Mesenchymal stem cell (in vitro differentiated cells and primary cell): ENCODE results near the gene APC2.
A peak's percentile ranks its signal among the peaks of the same experiment; 100 is the strongest.

ENCODE experiments used
- DNase-seq: peaks from one replicate; pipeline ENCODE4 v3.0.0-alpha.2; 2013
- H2AFZ ChIP-seq: one replicate; pipeline ENCODE4 v1.6.1; 2013; ENCODE audit warnings: low read depth, mild to moderate bottlenecking, control low read depth, inconsistent platforms, low read length, moderate library complexity
- H2AK5ac ChIP-seq: 2 replicates; pipeline ENCODE4 v1.6.1; 2013; ENCODE audit warnings: low read length, moderate library complexity, mild to moderate bottlenecking, inconsistent platforms; ENCODE audit not compliant: severe bottlenecking
- H2BK120ac ChIP-seq: one replicate; pipeline ENCODE4 v1.6.1; 2013; ENCODE audit warnings: low read depth, mild to moderate bottlenecking, inconsistent platforms, low read length, moderate library complexity
- H2BK12ac ChIP-seq, 2 experiments: one replicate each; pipeline ENCODE4 v1.6.1; 2013; ENCODE audit warnings: inconsistent platforms in 2 of 2, low read length in 2 of 2, mild to moderate bottlenecking in 2 of 2, moderate library complexity in 2 of 2, control low read depth in 1 of 2
- H2BK15ac ChIP-seq: one replicate; pipeline ENCODE4 v1.6.1; 2013; ENCODE audit warnings: mild to moderate bottlenecking, low read depth, inconsistent platforms; ENCODE audit not compliant: poor library complexity, severe bottlenecking
- H2BK5ac ChIP-seq: 2 replicates; pipeline ENCODE4 v1.6.1; 2013; ENCODE audit warnings: low read depth, mild to moderate bottlenecking, low read length, control low read depth, inconsistent platforms; ENCODE audit not compliant: poor library complexity, severe bottlenecking
- H3K14ac ChIP-seq, 2 experiments: one replicate each; pipeline ENCODE4 v1.6.1; 2013; ENCODE audit warnings: inconsistent platforms in 2 of 2, low read length in 2 of 2, control low read depth in 1 of 2, mild to moderate bottlenecking in 1 of 2, moderate library complexity in 1 of 2
- H3K18ac ChIP-seq, 2 experiments: one replicate each; pipeline ENCODE4 v1.6.1; 2013; ENCODE audit warnings: inconsistent platforms in 2 of 2, low read length in 2 of 2, control low read depth in 1 of 2, low read depth in 1 of 2, mild to moderate bottlenecking in 1 of 2
- H3K23ac ChIP-seq, 2 experiments: one replicate each; pipeline ENCODE4 v1.6.1; 2013; ENCODE audit warnings: inconsistent platforms in 2 of 2, low read length in 2 of 2, mild to moderate bottlenecking in 2 of 2, moderate library complexity in 2 of 2, control low read depth in 1 of 2
- H3K27ac ChIP-seq: 2 replicates; pipeline ENCODE4 v1.5.1; 2013; ENCODE audit warnings: mild to moderate bottlenecking, moderate library complexity, low read length, control low read depth, inconsistent platforms; ENCODE audit not compliant: poor library complexity, severe bottlenecking
- H3K27me3 ChIP-seq, 2 experiments: 2 replicates each; pipeline versions ENCODE4 v1.6.1 to v1.7.0; 2013; ENCODE audit warnings: low read length in 2 of 2, mild to moderate bottlenecking in 2 of 2, moderate library complexity in 2 of 2, control low read depth in 1 of 2, inconsistent platforms in 1 of 2; ENCODE audit not compliant: control insufficient read depth in 1 of 2, insufficient read depth in 1 of 2
- H3K36me3 ChIP-seq, 2 experiments: 2 replicates each; pipeline versions ENCODE4 v1.6.1 to v1.7.0; 2013; ENCODE audit warnings: low read length in 2 of 2, control low read depth in 1 of 2, inconsistent platforms in 1 of 2, low read depth in 1 of 2, mild to moderate bottlenecking in 1 of 2; ENCODE audit not compliant: insufficient read depth in 2 of 2, control insufficient read depth in 1 of 2
- H3K4ac ChIP-seq, 2 experiments: one replicate each; pipeline ENCODE4 v1.6.1; 2013; ENCODE audit warnings: inconsistent platforms in 2 of 2, low read length in 2 of 2, mild to moderate bottlenecking in 2 of 2, moderate library complexity in 2 of 2, control low read depth in 1 of 2, low read depth in 1 of 2
- H3K4me1 ChIP-seq: 2 replicates; pipeline ENCODE4 v1.6.1; 2013; ENCODE audit warnings: low read depth, low read length, control low read depth; ENCODE audit not compliant: control insufficient read depth, insufficient read depth
- H3K4me2 ChIP-seq: 2 replicates; pipeline ENCODE4 v1.6.1; 2013; ENCODE audit warnings: low read length, mild to moderate bottlenecking, inconsistent platforms; ENCODE audit not compliant: poor library complexity, severe bottlenecking
- H3K4me3 ChIP-seq, 2 experiments: 2 replicates each; pipeline versions ENCODE4 v1.5.1 to v1.7.0; 2013; ENCODE audit warnings: low read length in 2 of 2, mild to moderate bottlenecking in 2 of 2, control low read depth in 1 of 2, low read depth in 1 of 2; ENCODE audit not compliant: insufficient read depth in 1 of 2
- H3K79me1 ChIP-seq: replicated peaks from 2 replicates; pipeline ENCODE4 v1.6.1; 2013; ENCODE audit warnings: mild to moderate bottlenecking, control low read depth, low read length, inconsistent platforms; ENCODE audit not compliant: poor library complexity, severe bottlenecking
- H3K9ac ChIP-seq: 2 replicates; pipeline ENCODE4 v1.7.0; 2013; ENCODE audit warnings: mild to moderate bottlenecking, low read length, moderate library complexity
- H3K9me3 ChIP-seq: 2 replicates; pipeline ENCODE4 v1.7.0; 2013; ENCODE audit warnings: mild to moderate bottlenecking, low read length; ENCODE audit not compliant: control insufficient read depth
- H4K8ac ChIP-seq: one replicate; pipeline ENCODE4 v1.6.1; 2013; ENCODE audit warnings: inconsistent platforms, mild to moderate bottlenecking, low read length, moderate library complexity
- H4K91ac ChIP-seq: one replicate; pipeline ENCODE4 v1.6.1; 2013; ENCODE audit warnings: mild to moderate bottlenecking, low read length, inconsistent platforms
- WGBS: methylation state at CpG from one replicate; pipeline ENCODE4 v1.1.7; 2013; ENCODE audit warnings: mixed read lengths; 5-methylcytosine and 5-hydroxymethylcytosine counted together

APC2 gene

GRCh38 chr19:1456121-1456900 is 6.4 kb downstream of the APC2 start:
- H3K14ac ChIP-seq, result no peak overlapping the region
- H3K4me3 ChIP-seq, result no peak overlapping the region
- H4K8ac ChIP-seq, result no peak overlapping the region
- H3K27me3 ChIP-seq, result peaks cover 47 to 71% of the 10 kb centered on the region in 2 experiments
- H3K9me3 ChIP-seq, result no peaks in the 10 kb centered on the region
- no peak overlapping the region for H4K91ac ChIP-seq
- no peak overlapping the region for H2AK5ac ChIP-seq
- no peak overlapping the region for H3K4ac ChIP-seq
- H3K4me1 ChIP-seq, result peaks cover 11% of the 10 kb centered on the region
- no peak overlapping the region for H3K4me2 ChIP-seq
- no peak overlapping the region for H2BK15ac ChIP-seq
- no peak overlapping the region for H2AFZ ChIP-seq
- peaks cover 0 to 20% of the 10 kb centered on the region in 2 experiments for H3K36me3 ChIP-seq
- H3K9ac ChIP-seq, result no peak overlapping the region
- H3K18ac ChIP-seq, result no peak overlapping the region
- no peak overlapping the region for H2BK5ac ChIP-seq
- no peak overlapping the region for H3K27ac ChIP-seq
- 79% methylated on average over 40 of the region's 43 CpGs for WGBS
- no peak overlapping the region for H2BK120ac ChIP-seq
- H3K23ac ChIP-seq, result no peak overlapping the region
- DNase-seq, result no peak
- no peak overlapping the region for H2BK12ac ChIP-seq
- no peaks in the 10 kb centered on the region for H3K79me1 ChIP-seq

GRCh38 chr19:1457031-1457739 is 7.3 kb downstream of the APC2 start:
- Histone ChIP-seq H3K4ac (no peak overlapping the region), H2BK5ac (no peak overlapping the region), H3K4me1 (peaks cover 11% of the 10 kb centered on the region), H4K91ac (no peak overlapping the region), H3K27me3 (peaks cover 38 to 62% of the 10 kb centered on the region in 2 experiments), H3K27ac (no peak overlapping the region), H3K23ac (no peak overlapping the region), H3K36me3 (peaks cover 0 to 20% of the 10 kb centered on the region in 2 experiments), H2BK15ac (no peak overlapping the region), H3K14ac (no peak overlapping the region), H4K8ac (no peak overlapping the region), H3K4me3 (no peak overlapping the region), H3K18ac (no peak overlapping the region), H3K79me1 (no peaks in the 10 kb centered on the region), H2AFZ (no peak overlapping the region), H2BK12ac (no peak overlapping the region), H2BK120ac (no peak overlapping the region), H3K9ac (no peak overlapping the region), H2AK5ac (no peak overlapping the region), H3K9me3 (no peaks in the 10 kb centered on the region), H3K4me2 (no peak overlapping the region)
- 37% methylated on average over 48 of the region's 48 CpGs for WGBS
- DNase-seq, result no peak

GRCh38 chr19:1457892-1458291 is 8.0 kb downstream of the APC2 start:
- H3K4me2 ChIP-seq, result no peak overlapping the region
- no peak overlapping the region for H2BK15ac ChIP-seq
- no peak overlapping the region for H2BK12ac ChIP-seq
- H4K8ac ChIP-seq, result no peak overlapping the region
- H4K91ac ChIP-seq, result no peak overlapping the region
- H3K4me3 ChIP-seq, result no peak overlapping the region
- H3K27ac ChIP-seq, result no peak overlapping the region
- H2BK5ac ChIP-seq, result no peak overlapping the region
- no peak overlapping the region for H2AFZ ChIP-seq
- no peaks in the 10 kb centered on the region for H3K79me1 ChIP-seq
- DNase-seq, result no peak
- no peak overlapping the region for H3K14ac ChIP-seq
- no peak overlapping the region for H2BK120ac ChIP-seq
- no peak overlapping the region for H3K9ac ChIP-seq
- H3K9me3 ChIP-seq, result no peaks in the 10 kb centered on the region
- 79% methylated on average over 16 of the region's 16 CpGs for WGBS
- H3K36me3 ChIP-seq, result peaks cover 0 to 20% of the 10 kb centered on the region in 2 experiments
- H3K18ac ChIP-seq, result no peak overlapping the region
- peaks cover 11% of the 10 kb centered on the region for H3K4me1 ChIP-seq
- no peak overlapping the region for H3K4ac ChIP-seq
- H3K27me3 ChIP-seq, result peaks cover 31 to 55% of the 10 kb centered on the region in 2 experiments
- H3K23ac ChIP-seq, result no peak overlapping the region
- no peak overlapping the region for H2AK5ac ChIP-seq

GRCh38 chr19:1459479-1459878 is 9.6 kb downstream of the APC2 start:
- Histone ChIP-seq H3K27ac (no peak overlapping the region), H3K9me3 (no peaks in the 10 kb centered on the region), H3K4me3 (no peak overlapping the region), H4K8ac (no peak overlapping the region), H3K18ac (no peak overlapping the region), H3K14ac (peak overlapping the region in 1 of 2 experiments; percentile 11), H2AFZ (no peak overlapping the region), H2BK5ac (no peak overlapping the region), H3K4ac (no peak overlapping the region), H3K9ac (no peak overlapping the region), H4K91ac (no peak overlapping the region), H3K27me3 (peaks cover 25 to 41% of the 10 kb centered on the region in 2 experiments), H3K23ac (no peak overlapping the region), H3K36me3 (peaks cover 0 to 20% of the 10 kb centered on the region in 2 experiments), H3K4me2 (no peak overlapping the region), H2BK120ac (no peak overlapping the region), H3K79me1 (no peaks in the 10 kb centered on the region), H3K4me1 (peaks cover 11% of the 10 kb centered on the region), H2AK5ac (no peak overlapping the region), H2BK12ac (no peak overlapping the region), H2BK15ac (no peak overlapping the region)
- no peak for DNase-seq
- WGBS, result 80% methylated on average over 8 of the region's 9 CpGs
